HepG2 (cell line): ENCODE data around the gene HOXC12. TPM values are rescaled to one million over a fixed set of nuclear protein-coding genes. Genes with fewer than 3 reads are reported as not detected.

Source experiments
- ATAC-seq: fragments of 200-7000 bp; cut with Tn5 transposase; 3 replicates; pipeline ENCODE4 v1.9.1; 2020; ENCODE audit warnings: mild to moderate bottlenecking, moderate library complexity
- BruUV-seq: library from RNA; stranded (reverse); fragments of 400-500 nt; replicated peaks from 2 replicates; lab custom pipeline; 2021; lab: Mats Ljungman, UMichigan
- CTCF ChIA-PET: fragments of 300-600 bp; formaldehyde crosslinking; extraction: SDS; loops from one replicate; lab custom pipeline; 2021; ENCODE audit warnings: low total read pairs, inconsistent platforms, low intra/inter-chr PET ratio; lab: Yijun Ruan, JAX
- POLR2A ChIA-PET: fragments of 350-600 bp; sonication (Branson Sonifier 250); formaldehyde crosslinking; loops from one replicate; lab custom pipeline; 2020; ENCODE audit warnings: antibody characterized with exemption, inconsistent platforms; lab: Yijun Ruan, JAX
- DNase-seq: peaks from one replicate; pipeline ENCODE4 v3.0.0-alpha.2; 2015; ENCODE audit warnings: low spot score
- FAIRE-seq: peaks from 3 replicates; lab custom pipeline; 2011; peaks lifted over from hg19 to GRCh38; lab: Jason Lieb, UNC
- H2AFZ ChIP-seq: one replicate; pipeline ENCODE4 v1.6.1; 2011; ENCODE audit warnings: low read length, inconsistent platforms
- H3K27ac ChIP-seq: fragments of 300-600 bp; 3 replicates; pipeline ENCODE4 v1.8.0; 2011; ENCODE audit warnings: mixed run types, mild to moderate bottlenecking, mixed read lengths, low read length, inconsistent platforms; ENCODE audit not compliant: insufficient read depth; ENCODE audit errors: extremely low read length
- H3K27me3 ChIP-seq, 2 experiments: fragments of 200-600 bp in 1 of 2; 2 replicates in 1 of 2; 3 replicates in 1 of 2; pipeline versions ENCODE4 v1.6.0 to v1.8.0; 2011; ENCODE audit warnings: low read length in 2 of 2, mild to moderate bottlenecking in 2 of 2, moderate library complexity in 2 of 2, inconsistent platforms in 1 of 2; ENCODE audit not compliant: insufficient read depth in 2 of 2, control insufficient read depth in 1 of 2
- H3K36me3 ChIP-seq, 2 experiments: fragments of 200-600 bp in 1 of 2; replicated peaks in 1 of 2; 2 replicates in 1 of 2; 3 replicates in 1 of 2; pipeline versions ENCODE4 v1.5.1 to v1.8.0; 2011; ENCODE audit warnings: low read length in 2 of 2, inconsistent platforms in 1 of 2; ENCODE audit not compliant: insufficient read depth in 2 of 2, control insufficient read depth in 1 of 2
- H3K4me1 ChIP-seq: 2 replicates; pipeline ENCODE4 v1.5.1; 2012; ENCODE audit warnings: low read length, inconsistent platforms; ENCODE audit not compliant: insufficient read depth
- H3K4me2 ChIP-seq: 2 replicates; pipeline ENCODE4 v1.6.0; 2011; ENCODE audit warnings: low read depth, low read length, inconsistent platforms
- H3K4me3 ChIP-seq, 3 experiments: fragments of 200-600 bp in 1 of 3; sonication (generic), shearing (Covaris generic) in 1 of 3; replicated peaks in 1 of 3; 2 replicates each; pipeline ENCODE4 v1.5.1; 2011 to 2016; ENCODE audit warnings: low read length in 3 of 3, inconsistent platforms in 2 of 3, low read depth in 2 of 3, mild to moderate bottlenecking in 2 of 3, control low read depth in 1 of 3, mixed read lengths in 1 of 3; ENCODE audit not compliant: insufficient read depth in 1 of 3
- H3K79me2 ChIP-seq: one replicate; pipeline ENCODE4 v1.6.1; 2011; ENCODE audit warnings: low read length, inconsistent platforms; ENCODE audit not compliant: insufficient read depth
- H3K9ac ChIP-seq: 2 replicates; pipeline ENCODE4 v1.6.0; 2011; ENCODE audit warnings: mild to moderate bottlenecking, low read depth, low read length, inconsistent platforms; ENCODE audit not compliant: insufficient read depth
- H3K9me3 ChIP-seq: 2 replicates; pipeline ENCODE4 v1.5.1; 2012; ENCODE audit warnings: mild to moderate bottlenecking, low read length
- H4K20me1 ChIP-seq: 2 replicates; pipeline ENCODE4 v1.6.0; 2011; ENCODE audit warnings: inconsistent platforms, mild to moderate bottlenecking, low read length, moderate library complexity; ENCODE audit not compliant: insufficient read depth
- FOXO1 ChIP-seq: sonication (generic); formaldehyde crosslinking; IDR thresholded peaks from 2 replicates; pipeline ENCODE4 v1.4.0; 2020; ENCODE audit warnings: missing genetic modification reagents
- KLF16 ChIP-seq, 2 experiments: sonication (generic) in 1 of 2; formaldehyde crosslinking in 1 of 2; IDR thresholded peaks; 2 replicates each; pipeline versions ENCODE4 v1.6.1 to v1.8.0; 2016 to 2023; ENCODE audit warnings: missing genetic modification reagents in 2 of 2, missing compliant biosample characterization in 1 of 2
- MIXL1 ChIP-seq: IDR thresholded peaks from 2 replicates; pipeline ENCODE4 v1.6.1; 2016
- RFX3 ChIP-seq: IDR thresholded peaks from 2 replicates; pipeline ENCODE4 v1.6.1; 2016; ENCODE audit warnings: missing biosample characterization, missing genetic modification reagents
- YY1 ChIP-seq: IDR thresholded peaks from 2 replicates; pipeline ENCODE4 v1.6.1; 2011; ENCODE audit warnings: low read length, low read depth, moderate library complexity, mild to moderate bottlenecking; ENCODE audit not compliant: insufficient read depth, insufficient replicate concordance
- ZNF530 ChIP-seq: sonication (generic); formaldehyde crosslinking; IDR thresholded peaks from 2 replicates; pipeline ENCODE4 v1.5.0; 2020; ENCODE audit warnings: low read depth, mild to moderate bottlenecking, missing genetic modification reagents
- WGBS: methylation state at CpG from one replicate; pipeline ENCODE4 v1.1.6; 2017; ENCODE audit warnings: low lambda C conversion rate; 5-methylcytosine and 5-hydroxymethylcytosine counted together
- in situ Hi-C: cut with HindIII; loops from 2 replicates; pipeline ENCODE4 v1.10.0; 2017; ENCODE audit warnings: low pct_unique_long_range_greater_than_20kb; ENCODE audit not compliant: extremely low pct_ligation_motif_present
- intact Hi-C: fragments of 100-400 bp; cut with micrococcal nuclease; formaldehyde crosslinking; loops from one replicate; pipeline ENCODE4 v1.10.0; 2022; ENCODE audit not compliant: unreplicated experiment
- polyA plus RNA-seq, 8 experiments: library from polyadenylated mRNA; depleted of rRNA in 3 of 8; stranded (reverse) in 7 of 8; unstranded in 1 of 8; fragments of >200 nt; fragmentation: Illumina TruSeq in 4 of 8; extraction: Trizol in 4 of 8; gene quantifications; 2 replicates each; pipeline versions ENCODE4 v1.2.1 to v1.2.3, GENCODE V29; 2011 to 2016; ENCODE audit warnings: low read depth in 4 of 8, missing spikeins in 1 of 8, mixed read lengths in 1 of 8; ENCODE audit not compliant: insufficient read depth in 1 of 8
- total RNA-seq, 5 experiments: library from RNA; depleted of rRNA; stranded (reverse); fragments of >200 nt; fragmentation: Illumina TruSeq; extraction: Trizol; gene quantifications; 2 replicates each; pipeline ENCODE4 v1.2.3, GENCODE V29; 2016; ENCODE audit warnings: low read depth in 1 of 5
- TF ChIP-seq, protein P1 (sequence below): sonication (generic); formaldehyde crosslinking; IDR thresholded peaks from 2 replicates; pipeline ENCODE4 v1.4.0; 2020; ENCODE audit warnings: missing genetic modification reagents

HOXC12 gene
- total and polyA plus RNA-seq, 2 of the 13 experiments (the other 11 are each of a cell fraction or from before 2014, with no cell fraction given), result not detected

DNA sequence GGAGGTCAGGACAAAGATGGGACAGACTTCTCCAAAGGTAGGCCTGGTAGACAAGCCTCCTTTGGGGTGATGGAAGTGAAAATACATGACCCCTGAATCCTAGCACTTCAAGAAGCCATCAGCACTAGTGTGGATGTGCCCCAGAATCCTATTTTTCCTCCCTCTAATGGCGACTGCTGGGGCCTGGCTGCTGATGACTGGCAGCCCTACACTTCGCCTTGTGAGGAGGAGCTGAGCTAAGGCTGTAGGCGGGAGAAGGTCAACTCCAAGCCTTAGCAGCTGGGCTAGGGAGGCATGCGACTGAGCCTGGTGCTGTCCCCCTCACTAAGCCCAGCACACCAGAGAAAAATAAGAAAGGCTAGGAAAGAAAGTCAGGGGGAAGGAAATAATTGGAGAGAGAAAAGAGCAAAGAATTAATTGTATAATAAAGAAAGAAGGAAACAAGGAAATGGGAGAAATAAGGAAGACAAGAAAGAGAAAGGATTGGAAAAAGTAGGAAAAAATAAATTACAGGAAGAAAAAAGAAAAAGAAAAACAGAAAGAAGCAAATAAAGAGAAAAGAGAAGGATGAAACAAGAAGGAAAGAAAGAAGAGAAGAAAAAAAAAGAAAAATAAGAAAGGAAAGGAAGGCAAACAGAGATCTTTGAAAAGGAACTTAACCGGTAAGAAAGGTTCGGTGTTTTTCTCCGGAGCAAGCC is 25.6 kb downstream of the HOXC12 start:
- CTCF ChIA-PET, result no interaction called here

DNA sequence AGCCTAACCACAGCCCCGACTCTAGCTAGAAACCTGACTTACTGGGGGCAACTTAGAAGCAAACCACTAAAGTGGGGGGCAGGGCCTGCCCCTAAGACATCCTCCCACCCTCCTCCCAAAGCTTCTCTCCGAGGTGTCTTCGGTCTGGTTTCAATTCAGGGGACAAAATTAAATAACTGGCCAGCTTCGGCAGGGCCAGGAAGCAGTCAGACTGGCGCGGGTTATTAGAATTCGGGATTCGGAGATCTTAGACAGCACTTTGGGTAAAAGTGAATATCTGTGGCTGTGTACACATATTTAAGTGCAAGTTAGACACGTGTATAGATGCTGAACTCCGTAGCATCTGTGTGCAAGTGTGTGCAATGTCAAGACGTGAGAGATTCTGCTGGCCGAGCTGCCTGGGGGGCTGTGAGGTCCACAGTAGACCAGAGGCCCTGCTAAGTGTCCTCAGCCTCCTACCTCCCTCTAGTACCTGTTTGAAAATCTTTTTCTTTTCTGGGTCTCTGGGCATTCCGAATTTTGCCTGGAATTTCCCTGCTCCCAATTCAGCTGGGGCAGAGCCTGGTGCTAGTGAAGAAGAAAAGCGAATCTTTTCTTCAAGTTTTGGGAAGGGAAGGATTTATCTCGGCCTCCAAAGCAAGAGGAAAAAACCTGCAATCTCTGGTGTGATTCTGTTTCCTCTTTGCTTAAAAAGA is 26.2 kb downstream of the HOXC12 start:
- Histone ChIP-seq H3K79me2 (no peaks in the 10 kb centered on the region), H3K4me1 (peaks cover 31% of the 10 kb centered on the region), H3K4me2 (no peak overlapping the region), H3K27ac (no peak overlapping the region), H3K27me3 (peaks cover 5 to 71% of the 10 kb centered on the region in 2 experiments), H3K4me3 (no peak overlapping the region), H3K9me3 (no peaks in the 10 kb centered on the region), H4K20me1 (no peaks in the 10 kb centered on the region), H2AFZ (no peak overlapping the region), H3K9ac (no peak overlapping the region), H3K36me3 (no peaks in the 10 kb centered on the region)
- no TSS peak for BruUV-seq
- DNase-seq, result no peak
- intact Hi-C loops (no loop called here), in situ Hi-C loops (no loop called here)
- TF ChIP-seq ZNF530 (CRISPR knock-in tag) (no peak), RFX3 (CRISPR knock-in tag) (no peak), KLF16 (CRISPR knock-in tag; IDR thresholded peaks at IDR 0.05) (no peak)
- TF ChIP-seq, protein P1, sequence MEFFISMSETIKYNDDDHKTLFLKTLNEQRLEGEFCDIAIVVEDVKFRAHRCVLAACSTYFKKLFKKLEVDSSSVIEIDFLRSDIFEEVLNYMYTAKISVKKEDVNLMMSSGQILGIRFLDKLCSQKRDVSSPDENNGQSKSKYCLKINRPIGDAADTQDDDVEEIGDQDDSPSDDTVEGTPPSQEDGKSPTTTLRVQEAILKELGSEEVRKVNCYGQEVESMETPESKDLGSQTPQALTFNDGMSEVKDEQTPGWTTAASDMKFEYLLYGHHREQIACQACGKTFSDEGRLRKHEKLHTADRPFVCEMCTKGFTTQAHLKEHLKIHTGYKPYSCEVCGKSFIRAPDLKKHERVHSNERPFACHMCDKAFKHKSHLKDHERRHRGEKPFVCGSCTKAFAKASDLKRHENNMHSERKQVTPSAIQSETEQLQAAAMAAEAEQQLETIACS, result no peak
- POLR2A ChIA-PET, result no interaction called here
- 41% methylated on average over 14 of the region's 15 CpGs for WGBS
- FAIRE-seq, result no peak
- no peak for ATAC-seq
- CTCF ChIA-PET, result no interaction called here

More for the DNA sequence above, 25.6 kb downstream of the HOXC12 start:
- H3K4me3 ChIP-seq, result no peak overlapping the region
- FAIRE-seq (no peak), ATAC-seq (no peak), DNase-seq (no peak)
- 71% methylated on average over 7 of the region's 7 CpGs for WGBS
- peaks cover 31% of the 10 kb centered on the region for H3K4me1 ChIP-seq
- no TSS peak for BruUV-seq
- H3K27me3 ChIP-seq, result peaks cover 5 to 75% of the 10 kb centered on the region in 2 experiments
- H3K9me3 ChIP-seq, result no peaks in the 10 kb centered on the region
- intact Hi-C loops (no loop called here), in situ Hi-C loops (no loop called here)
- no peak overlapping the region for H2AFZ ChIP-seq
- H3K9ac ChIP-seq, result no peak overlapping the region
- H3K27ac ChIP-seq, result no peak overlapping the region
- no peaks in the 10 kb centered on the region for H3K79me2 ChIP-seq
- TF ChIP-seq MIXL1, result no peak
- TF ChIP-seq YY1, result no peak
- TF ChIP-seq FOXO1 (CRISPR knock-in tag), result no peak
- no peak overlapping the region for H3K4me2 ChIP-seq
- no peaks in the 10 kb centered on the region for H4K20me1 ChIP-seq
- POLR2A ChIA-PET, result no interaction called here
- H3K36me3 ChIP-seq, result no peaks in the 10 kb centered on the region
